Neural cell (in vitro differentiated cells): Measurements from ENCODE around the gene PRCC. TPM values are rescaled to one million over a fixed set of nuclear protein-coding genes. Genes with fewer than 3 reads are reported as not detected.

Source experiments
- H2AFZ ChIP-seq: fragments of 200-600, 300-800 bp; sonication (generic), shearing (Covaris generic); 2 replicates; pipeline ENCODE4 v1.6.0; 2014; ENCODE audit warnings: low read depth, mild to moderate bottlenecking, antibody characterized with exemption, low read length, moderate library complexity
- H3F3A ChIP-seq: fragments of 200-600 bp; shearing (Covaris generic); 2 replicates; pipeline ENCODE4 v1.6.1; 2016; ENCODE audit warnings: mild to moderate bottlenecking, moderate library complexity, mixed read lengths, antibody characterized with exemption, low read length; ENCODE audit not compliant: insufficient read depth, poor library complexity, severe bottlenecking
- H3K27ac ChIP-seq: fragments of 200-600, 300-800 bp; sonication (generic), shearing (Covaris generic); 2 replicates; pipeline ENCODE4 v1.5.1; 2014; ENCODE audit warnings: mild to moderate bottlenecking, low read length, moderate library complexity
- H3K27me3 ChIP-seq: fragments of 300-800, 200-600 bp; sonication (generic), shearing (Covaris generic); 2 replicates; pipeline ENCODE4 v1.6.0; 2014; ENCODE audit warnings: mild to moderate bottlenecking, low read depth, low read length, moderate library complexity; ENCODE audit not compliant: insufficient read depth
- H3K36me3 ChIP-seq: fragments of 300-800, 200-600 bp; sonication (generic), shearing (Covaris generic); 2 replicates; pipeline ENCODE4 v1.5.1; 2014; ENCODE audit warnings: mild to moderate bottlenecking, antibody characterized with exemption, low read length, moderate library complexity; ENCODE audit not compliant: insufficient read depth
- H3K4me2 ChIP-seq: fragments of 300-800, 200-600 bp; sonication (generic), shearing (Covaris generic); 2 replicates; pipeline ENCODE4 v1.6.0; 2014; ENCODE audit warnings: mild to moderate bottlenecking, low read length
- H3K4me3 ChIP-seq: fragments of 300-800, 200-600 bp; sonication (generic), shearing (Covaris generic); 2 replicates; pipeline ENCODE4 v1.5.1; 2014; ENCODE audit warnings: mild to moderate bottlenecking, low read length, moderate library complexity
- H3K79me2 ChIP-seq: fragments of 200-600 bp; shearing (Covaris generic); replicated peaks from 2 replicates; pipeline ENCODE4 v1.6.0; 2014; ENCODE audit warnings: mild to moderate bottlenecking, low read length, moderate library complexity; ENCODE audit not compliant: insufficient read depth
- H3K9ac ChIP-seq: fragments of 300-800, 200-600 bp; sonication (generic), shearing (Covaris generic); 2 replicates; pipeline ENCODE4 v1.6.1; 2016; ENCODE audit warnings: mild to moderate bottlenecking, low read length, mixed read lengths
- H3K9me2 ChIP-seq: fragments of 200-600 bp; shearing (Covaris generic); 2 replicates; pipeline ENCODE4 v1.6.1; 2016; ENCODE audit warnings: mild to moderate bottlenecking, low read length, mixed read lengths; ENCODE audit not compliant: insufficient read depth
- H3K9me3 ChIP-seq: fragments of 200-600, 300-800 bp; sonication (generic), shearing (Covaris generic); 2 replicates; pipeline ENCODE4 v1.6.1; 2016; ENCODE audit warnings: mild to moderate bottlenecking, mixed run types, low read length, moderate library complexity, mixed read lengths
- H4K20me1 ChIP-seq: fragments of 200-600 bp; shearing (Covaris generic); 2 replicates; pipeline ENCODE4 v1.6.1; 2016; ENCODE audit warnings: mild to moderate bottlenecking, mixed run types; ENCODE audit not compliant: insufficient read depth
- EP300 ChIP-seq: fragments of 450-650 bp; conservative IDR thresholded peaks from 2 replicates; pipeline ENCODE4 v1.6.1; 2014; ENCODE audit warnings: antibody characterized with exemption, mild to moderate bottlenecking, moderate library complexity; ENCODE audit not compliant: poor library complexity, severe bottlenecking
- EZH2 ChIP-seq: fragments of 200-600, 300-800 bp; shearing (Covaris generic), sonication (generic); IDR thresholded peaks from 2 replicates; pipeline ENCODE4 v1.6.1; 2014; ENCODE audit warnings: antibody characterized with exemption, low read length, borderline replicate concordance, mild to moderate bottlenecking; ENCODE audit not compliant: insufficient read depth, poor library complexity, severe bottlenecking
- MXI1 ChIP-seq: fragments of 450-650 bp; conservative IDR thresholded peaks from 2 replicates; pipeline ENCODE4 v1.6.1; 2014; ENCODE audit warnings: antibody characterized with exemption, mild to moderate bottlenecking; ENCODE audit not compliant: poor library complexity, severe bottlenecking
- POLR2AphosphoS5 ChIP-seq: IDR thresholded peaks from 2 replicates; pipeline ENCODE4 v1.6.1; 2012
- RAD21 ChIP-seq: fragments of 450-650 bp; conservative IDR thresholded peaks from 2 replicates; pipeline ENCODE4 v1.6.1; 2014; ENCODE audit warnings: antibody characterized with exemption, mild to moderate bottlenecking, moderate library complexity
- SMC3 ChIP-seq: fragments of 450-650 bp; conservative IDR thresholded peaks from 2 replicates; pipeline ENCODE4 v1.6.1; 2014; ENCODE audit warnings: antibody characterized with exemption, mild to moderate bottlenecking, moderate library complexity; ENCODE audit not compliant: poor library complexity
- TAF1 ChIP-seq: IDR thresholded peaks from 2 replicates; pipeline ENCODE4 v1.6.1; 2012; ENCODE audit warnings: low read depth
- polyA plus RNA-seq: library from polyadenylated mRNA; depleted of rRNA; stranded (reverse); fragments of >200 nt; gene quantifications from 2 replicates; pipeline ENCODE4 v1.2.3, GENCODE V29; 2014
- TF ChIP-seq, protein P1 (sequence below): fragments of 450-650 bp; IDR thresholded peaks from 2 replicates; pipeline ENCODE4 v1.5.1; 2014; ENCODE audit warnings: antibody characterized with exemption, mild to moderate bottlenecking, moderate library complexity; ENCODE audit not compliant: poor library complexity, severe bottlenecking
- TF ChIP-seq, protein P2 (sequence below): IDR thresholded peaks from 2 replicates; pipeline ENCODE4 v1.6.1; 2012; ENCODE audit warnings: borderline replicate concordance

Gene PRCC
- polyA plus RNA-seq, 1 donor from 2014 or later, result 17.5 TPM

DNA sequence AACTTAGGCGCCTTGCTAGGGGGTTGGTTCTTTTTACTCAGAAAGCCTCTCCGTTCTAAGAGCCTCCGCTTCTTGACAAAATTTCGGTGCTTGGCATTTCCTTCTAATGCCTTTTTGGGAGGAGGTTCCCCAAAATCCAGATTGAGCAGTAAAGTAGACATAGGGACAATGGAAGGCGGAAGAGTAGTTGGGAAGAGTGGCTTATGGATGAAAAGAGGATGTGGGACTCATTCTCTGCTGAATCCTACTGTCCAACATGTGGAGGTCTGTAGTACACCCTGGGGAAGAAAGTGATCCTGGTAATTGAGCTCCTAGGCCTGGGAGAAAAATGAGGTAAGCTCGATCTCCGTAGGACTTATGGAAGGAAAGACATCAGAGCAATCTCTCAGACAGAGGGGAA lies 39.8 kb upstream of the PRCC start:
- H3K27me3 ChIP-seq, result no peaks in the 10 kb centered on the region
- H3K27ac ChIP-seq, result peak overlapping the region; percentile 97
- H3K9me2 ChIP-seq, result no peaks in the 10 kb centered on the region
- peaks cover 39% of the 10 kb centered on the region for H3K79me2 ChIP-seq
- TF ChIP-seq TAF1 (no peak), POLR2AphosphoS5 (no peak), RAD21 (no peak), MXI1 (no peak), EZH2 (no peak), EP300 (no peak), SMC3 (no peak)
- TF ChIP-seq, protein P1, sequence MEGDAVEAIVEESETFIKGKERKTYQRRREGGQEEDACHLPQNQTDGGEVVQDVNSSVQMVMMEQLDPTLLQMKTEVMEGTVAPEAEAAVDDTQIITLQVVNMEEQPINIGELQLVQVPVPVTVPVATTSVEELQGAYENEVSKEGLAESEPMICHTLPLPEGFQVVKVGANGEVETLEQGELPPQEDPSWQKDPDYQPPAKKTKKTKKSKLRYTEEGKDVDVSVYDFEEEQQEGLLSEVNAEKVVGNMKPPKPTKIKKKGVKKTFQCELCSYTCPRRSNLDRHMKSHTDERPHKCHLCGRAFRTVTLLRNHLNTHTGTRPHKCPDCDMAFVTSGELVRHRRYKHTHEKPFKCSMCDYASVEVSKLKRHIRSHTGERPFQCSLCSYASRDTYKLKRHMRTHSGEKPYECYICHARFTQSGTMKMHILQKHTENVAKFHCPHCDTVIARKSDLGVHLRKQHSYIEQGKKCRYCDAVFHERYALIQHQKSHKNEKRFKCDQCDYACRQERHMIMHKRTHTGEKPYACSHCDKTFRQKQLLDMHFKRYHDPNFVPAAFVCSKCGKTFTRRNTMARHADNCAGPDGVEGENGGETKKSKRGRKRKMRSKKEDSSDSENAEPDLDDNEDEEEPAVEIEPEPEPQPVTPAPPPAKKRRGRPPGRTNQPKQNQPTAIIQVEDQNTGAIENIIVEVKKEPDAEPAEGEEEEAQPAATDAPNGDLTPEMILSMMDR, result no peak
- TF ChIP-seq, protein P2, sequence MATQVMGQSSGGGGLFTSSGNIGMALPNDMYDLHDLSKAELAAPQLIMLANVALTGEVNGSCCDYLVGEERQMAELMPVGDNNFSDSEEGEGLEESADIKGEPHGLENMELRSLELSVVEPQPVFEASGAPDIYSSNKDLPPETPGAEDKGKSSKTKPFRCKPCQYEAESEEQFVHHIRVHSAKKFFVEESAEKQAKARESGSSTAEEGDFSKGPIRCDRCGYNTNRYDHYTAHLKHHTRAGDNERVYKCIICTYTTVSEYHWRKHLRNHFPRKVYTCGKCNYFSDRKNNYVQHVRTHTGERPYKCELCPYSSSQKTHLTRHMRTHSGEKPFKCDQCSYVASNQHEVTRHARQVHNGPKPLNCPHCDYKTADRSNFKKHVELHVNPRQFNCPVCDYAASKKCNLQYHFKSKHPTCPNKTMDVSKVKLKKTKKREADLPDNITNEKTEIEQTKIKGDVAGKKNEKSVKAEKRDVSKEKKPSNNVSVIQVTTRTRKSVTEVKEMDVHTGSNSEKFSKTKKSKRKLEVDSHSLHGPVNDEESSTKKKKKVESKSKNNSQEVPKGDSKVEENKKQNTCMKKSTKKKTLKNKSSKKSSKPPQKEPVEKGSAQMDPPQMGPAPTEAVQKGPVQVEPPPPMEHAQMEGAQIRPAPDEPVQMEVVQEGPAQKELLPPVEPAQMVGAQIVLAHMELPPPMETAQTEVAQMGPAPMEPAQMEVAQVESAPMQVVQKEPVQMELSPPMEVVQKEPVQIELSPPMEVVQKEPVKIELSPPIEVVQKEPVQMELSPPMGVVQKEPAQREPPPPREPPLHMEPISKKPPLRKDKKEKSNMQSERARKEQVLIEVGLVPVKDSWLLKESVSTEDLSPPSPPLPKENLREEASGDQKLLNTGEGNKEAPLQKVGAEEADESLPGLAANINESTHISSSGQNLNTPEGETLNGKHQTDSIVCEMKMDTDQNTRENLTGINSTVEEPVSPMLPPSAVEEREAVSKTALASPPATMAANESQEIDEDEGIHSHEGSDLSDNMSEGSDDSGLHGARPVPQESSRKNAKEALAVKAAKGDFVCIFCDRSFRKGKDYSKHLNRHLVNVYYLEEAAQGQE, result no peak
- H3K9ac ChIP-seq, result peak overlapping the region; percentile 96
- H3K36me3 ChIP-seq, result peaks cover 9% of the 10 kb centered on the region
- no peaks in the 10 kb centered on the region for H3F3A ChIP-seq
- no peaks in the 10 kb centered on the region for H3K9me3 ChIP-seq
- peak overlapping the region; percentile 91 for H3K4me3 ChIP-seq
- H4K20me1 ChIP-seq, result peaks cover 8% of the 10 kb centered on the region
- H3K4me2 ChIP-seq, result peak overlapping the region; percentile 98
- no peak overlapping the region for H2AFZ ChIP-seq

DNA sequence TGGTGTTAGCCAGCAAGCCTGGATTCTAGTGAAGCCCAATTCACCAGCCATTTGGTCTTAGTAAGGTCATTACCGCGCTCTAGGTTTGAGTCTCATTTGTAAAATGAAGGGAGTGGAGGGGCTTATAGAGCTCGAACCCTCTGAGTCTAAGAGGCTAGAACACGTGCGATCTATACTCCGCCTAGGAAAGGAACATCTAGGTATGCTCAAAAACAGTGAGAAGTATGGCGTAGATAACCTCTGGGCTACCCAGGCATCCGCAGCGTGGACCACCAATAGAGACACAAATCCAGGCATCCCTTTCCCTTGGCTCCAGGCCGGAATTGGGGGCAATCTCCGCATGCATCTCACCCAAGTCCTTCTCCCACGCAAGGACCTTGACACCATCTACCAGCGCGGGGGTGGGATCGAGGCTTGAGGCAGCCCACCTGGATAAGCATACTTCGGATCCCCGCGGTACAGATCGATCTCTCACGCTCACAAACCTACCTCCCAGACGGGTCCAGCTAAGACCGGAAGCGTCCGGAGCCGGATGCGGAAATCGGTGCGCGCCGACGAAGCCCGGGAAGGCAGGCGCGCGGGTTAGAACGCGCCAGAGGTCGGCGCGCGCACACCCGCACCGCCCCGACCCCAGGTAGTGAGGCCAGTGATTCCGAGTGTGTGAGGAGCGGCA lies 39.3 kb upstream of the PRCC start, which contains the start of gene METTL25B:
Gene METTL25B (plus strand): TSS at position 544 of the 673 bp plus-strand sequence. CDS start 636 bp downstream, outside the sequence.
- H3K79me2 ChIP-seq, result peaks cover 39% of the 10 kb centered on the region
- H3K9me3 ChIP-seq, result no peaks in the 10 kb centered on the region
- no peaks in the 10 kb centered on the region for H3K9me2 ChIP-seq
- H2AFZ ChIP-seq, result peak within 1 kb of the TSS; percentile 93
- H3F3A ChIP-seq, result no peaks in the 10 kb centered on the region
- peaks cover 7% of the 10 kb centered on the region for H3K36me3 ChIP-seq
- H3K27me3 ChIP-seq, result no peaks in the 10 kb centered on the region
- peak within 1 kb of the TSS; percentile 96 for H3K9ac ChIP-seq
- peak within 1 kb of the TSS; percentile 91 for H3K4me3 ChIP-seq
- H4K20me1 ChIP-seq, result peaks cover 8% of the 10 kb centered on the region
- H3K4me2 ChIP-seq, result peak within 1 kb of the TSS; percentile 98
- peak within 1 kb of the TSS; percentile 97 for H3K27ac ChIP-seq
- TF ChIP-seq RAD21, result peak; percentile 13
- peak; percentile 71 for TF ChIP-seq POLR2AphosphoS5
- peak; percentile 89 for TF ChIP-seq MXI1
- TF ChIP-seq, protein P2, result no peak
- TF ChIP-seq, protein P1, result no peak
- no peak for TF ChIP-seq EP300
- TF ChIP-seq TAF1, result peak; percentile 14
- TF ChIP-seq SMC3, result peak; percentile 22
- TF ChIP-seq EZH2, result no peak
